HepG2 (cell line): ENCODE data around the gene CAPN10. TPM values are rescaled to one million over a fixed set of nuclear protein-coding genes. Genes with fewer than 3 reads are reported as not detected.

Experiments used
- HES4 ChIP-seq: sonication (generic); formaldehyde crosslinking; IDR thresholded peaks from 2 replicates; pipeline ENCODE4 v1.9.0; 2021; ENCODE audit warnings: mild to moderate bottlenecking, missing genetic modification reagents, borderline replicate concordance
- HNRNPLL ChIP-seq: fragments of 200-400 bp; formaldehyde crosslinking; IDR thresholded peaks from 2 replicates; pipeline ENCODE4 v1.6.1; 2017; ENCODE audit warnings: mild to moderate bottlenecking, low read depth, low read length; ENCODE audit not compliant: poor library complexity, severe bottlenecking
- MLXIP ChIP-seq: sonication (generic); formaldehyde crosslinking; IDR thresholded peaks from 2 replicates; pipeline ENCODE4 v1.9.0; 2021; ENCODE audit warnings: missing genetic modification reagents, borderline replicate concordance
- NAIF1 ChIP-seq: sonication (generic); formaldehyde crosslinking; IDR thresholded peaks from 2 replicates; pipeline ENCODE4 v1.5.0; 2020; ENCODE audit warnings: mild to moderate bottlenecking, missing genetic modification reagents, borderline replicate concordance
- PCBP2 ChIP-seq: fragments of 200-400 bp; formaldehyde crosslinking; optimal IDR thresholded peaks from 2 replicates; pipeline ENCODE3; 2018; ENCODE audit warnings: low read length, low read depth; ENCODE audit not compliant: poor library complexity, severe bottlenecking
- PLRG1 ChIP-seq: fragments of 450-650 bp; conservative IDR thresholded peaks from 2 replicates; pipeline ENCODE4 v1.6.1; 2016
- RARA ChIP-seq: IDR thresholded peaks from 2 replicates; pipeline ENCODE4 v1.6.1; 2016; ENCODE audit warnings: missing genetic modification reagents, missing compliant biosample characterization
- RARG ChIP-seq: sonication (generic); formaldehyde crosslinking; IDR thresholded peaks from 2 replicates; pipeline ENCODE4 v1.4.0; 2020; ENCODE audit warnings: low read depth, mild to moderate bottlenecking, missing genetic modification reagents
- STAT5B ChIP-seq: sonication (generic); formaldehyde crosslinking; IDR thresholded peaks from 2 replicates; pipeline ENCODE4 v1.4.0; 2020; ENCODE audit warnings: missing genetic modification reagents
- TAF15 ChIP-seq: fragments of 200-400 bp; formaldehyde crosslinking; IDR thresholded peaks from one replicate; pipeline ENCODE4 v1.6.1; 2018; ENCODE audit warnings: mild to moderate bottlenecking, low read depth, low read length; ENCODE audit not compliant: poor library complexity, severe bottlenecking
- TBX2 ChIP-seq: sonication (generic); formaldehyde crosslinking; IDR thresholded peaks from 2 replicates; pipeline ENCODE4 v1.5.0; 2020; ENCODE audit warnings: missing genetic modification reagents, mild to moderate bottlenecking, borderline replicate concordance
- ZBTB34 ChIP-seq: sonication (generic); formaldehyde crosslinking; IDR thresholded peaks from 2 replicates; pipeline ENCODE4 v1.8.0; 2022; ENCODE audit warnings: mild to moderate bottlenecking, missing genetic modification reagents
- ZKSCAN8 ChIP-seq: IDR thresholded peaks from 2 replicates; pipeline ENCODE4 v1.6.1; 2016; ENCODE audit warnings: borderline replicate concordance, missing genetic modification reagents, missing compliant biosample characterization
- ZNF143 ChIP-seq: sonication (generic); formaldehyde crosslinking; IDR thresholded peaks from 2 replicates; pipeline ENCODE4 v1.4.0; 2020; ENCODE audit warnings: missing genetic modification reagents
- ZNF33A ChIP-seq: sonication (generic); formaldehyde crosslinking; IDR thresholded peaks from 2 replicates; pipeline ENCODE4 v1.5.1; 2020; ENCODE audit warnings: missing genetic modification reagents, mild to moderate bottlenecking, moderate library complexity, borderline replicate concordance
- ZNF34 ChIP-seq: sonication (generic); formaldehyde crosslinking; IDR thresholded peaks from 2 replicates; pipeline ENCODE4 v1.4.0; 2020; ENCODE audit warnings: mild to moderate bottlenecking, missing genetic modification reagents, borderline replicate concordance
- ZNF432 ChIP-seq: sonication (generic); formaldehyde crosslinking; IDR thresholded peaks from 2 replicates; pipeline ENCODE4 v1.5.0; 2020; ENCODE audit warnings: missing genetic modification reagents, mild to moderate bottlenecking, borderline replicate concordance
- ZNF468 ChIP-seq: sonication (generic); formaldehyde crosslinking; IDR thresholded peaks from 2 replicates; pipeline ENCODE4 v1.8.0; 2022; ENCODE audit warnings: mild to moderate bottlenecking, moderate library complexity, missing genetic modification reagents
- ZNF761 ChIP-seq: sonication (generic); formaldehyde crosslinking; conservative IDR thresholded peaks from 2 replicates; pipeline ENCODE4 v1.4.0; 2020; ENCODE audit warnings: mild to moderate bottlenecking, missing genetic modification reagents
- ZNF839 ChIP-seq: sonication (generic); formaldehyde crosslinking; IDR thresholded peaks from 2 replicates; pipeline ENCODE4 v1.4.0; 2020; ENCODE audit warnings: missing genetic modification reagents, mild to moderate bottlenecking, borderline replicate concordance
- ZSCAN22 ChIP-seq: sonication (generic); formaldehyde crosslinking; IDR thresholded peaks from 2 replicates; pipeline ENCODE4 v1.4.0; 2020; ENCODE audit warnings: mild to moderate bottlenecking, missing genetic modification reagents
- ZSCAN30 ChIP-seq: sonication (generic); formaldehyde crosslinking; IDR thresholded peaks from 2 replicates; pipeline ENCODE4 v1.5.0; 2020; ENCODE audit warnings: mild to moderate bottlenecking, missing genetic modification reagents
- polyA plus RNA-seq, 8 experiments: library from polyadenylated mRNA; depleted of rRNA in 3 of 8; stranded (reverse) in 7 of 8; unstranded in 1 of 8; fragments of >200 nt; fragmentation: Illumina TruSeq in 4 of 8; extraction: Trizol in 4 of 8; gene quantifications; 2 replicates each; pipeline versions ENCODE4 v1.2.1 to v1.2.3, GENCODE V29; 2011 to 2016; ENCODE audit warnings: low read depth in 4 of 8, missing spikeins in 1 of 8, mixed read lengths in 1 of 8; ENCODE audit not compliant: insufficient read depth in 1 of 8
- total RNA-seq, 5 experiments: library from RNA; depleted of rRNA; stranded (reverse); fragments of >200 nt; fragmentation: Illumina TruSeq; extraction: Trizol; gene quantifications; 2 replicates each; pipeline ENCODE4 v1.2.3, GENCODE V29; 2016; ENCODE audit warnings: low read depth in 1 of 5
- TF ChIP-seq, protein P1 (sequence below): sonication (generic); formaldehyde crosslinking; IDR thresholded peaks from 2 replicates; pipeline ENCODE4 v1.9.0; 2021; ENCODE audit warnings: missing genetic modification reagents, mild to moderate bottlenecking, borderline replicate concordance

The CAPN10 gene
- total and polyA plus RNA-seq, 2 of the 13 experiments (the other 11 are each of a cell fraction or from before 2014, with no cell fraction given) = 27.6 to 32.4 TPM

DNA sequence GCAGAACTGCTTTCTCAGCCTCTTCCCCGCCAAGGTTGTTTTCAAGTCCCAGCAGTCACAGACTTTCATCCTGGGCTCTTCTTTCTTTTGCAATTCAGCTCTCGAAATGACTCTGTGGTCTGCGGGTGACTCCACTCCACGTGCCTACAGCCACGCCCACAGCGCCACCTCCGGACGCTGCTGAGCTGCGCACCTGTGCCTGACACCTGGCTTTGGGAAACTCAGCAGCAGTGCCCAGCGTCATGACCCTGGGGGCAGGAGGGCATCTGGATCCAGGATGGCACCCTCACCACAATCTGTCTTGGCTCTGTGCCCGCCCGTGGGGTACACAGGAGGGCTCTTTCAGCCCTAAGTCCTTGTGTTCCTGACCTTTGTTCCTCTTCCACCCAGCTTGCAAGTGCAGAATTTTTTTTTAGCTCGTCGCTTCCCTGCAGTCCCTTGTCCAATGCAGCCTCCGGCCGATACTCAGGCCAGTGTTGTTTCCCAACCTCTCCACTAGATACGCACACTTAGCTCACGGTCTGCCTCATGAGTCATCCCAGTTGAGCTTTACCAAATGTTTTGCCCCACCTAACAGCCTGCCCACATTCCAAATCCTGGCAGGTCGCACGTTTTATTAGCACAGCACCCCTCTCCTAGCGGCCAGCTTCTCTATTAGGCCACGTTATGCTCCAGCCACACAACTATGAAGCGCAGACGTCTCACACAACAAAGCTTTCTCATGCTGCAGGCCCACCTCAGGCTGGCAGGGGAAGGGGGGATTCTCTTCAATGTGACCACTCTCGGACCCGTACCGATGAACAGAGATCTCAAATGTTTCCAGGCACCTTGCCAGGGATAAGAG is 6.5 kb upstream of the CAPN10 start (continued):
- TF ChIP-seq ZNF432 (CRISPR knock-in tag) (no peak), ZNF34 (CRISPR knock-in tag) (no peak), HNRNPLL (peak; percentile 75), RARG (CRISPR knock-in tag) (no peak), ZNF143 (CRISPR knock-in tag) (no peak), TAF15 (no peak), ZNF839 (CRISPR knock-in tag) (no peak), ZSCAN30 (CRISPR knock-in tag) (no peak), ZBTB34 (no peak), ZNF468 (CRISPR knock-in tag) (0 out of 2 replicates have a peak, but pooled peaks have one; percentile 59), ZNF761 (0 out of 2 replicates have a peak, but pooled peaks have one; percentile 18), ZNF33A (CRISPR knock-in tag) (0 out of 2 replicates have a peak, but pooled peaks have one; percentile 64), HES4 (CRISPR knock-in tag) (0 out of 2 replicates have a peak, but pooled peaks have one; percentile 51), TBX2 (CRISPR knock-in tag) (peak; percentile 87), PLRG1 (no peak), STAT5B (CRISPR knock-in tag) (no peak), NAIF1 (CRISPR knock-in tag) (no peak; the same call in 1 of the 2 replicates), ZSCAN22 (no peak), PCBP2 (no peak), ZKSCAN8 (CRISPR knock-in tag) (peak; percentile 94; the same call in 1 of the 2 replicates), RARA (CRISPR knock-in tag) (peak; percentile 53), MLXIP (no peak)
- TF ChIP-seq, protein P1, sequence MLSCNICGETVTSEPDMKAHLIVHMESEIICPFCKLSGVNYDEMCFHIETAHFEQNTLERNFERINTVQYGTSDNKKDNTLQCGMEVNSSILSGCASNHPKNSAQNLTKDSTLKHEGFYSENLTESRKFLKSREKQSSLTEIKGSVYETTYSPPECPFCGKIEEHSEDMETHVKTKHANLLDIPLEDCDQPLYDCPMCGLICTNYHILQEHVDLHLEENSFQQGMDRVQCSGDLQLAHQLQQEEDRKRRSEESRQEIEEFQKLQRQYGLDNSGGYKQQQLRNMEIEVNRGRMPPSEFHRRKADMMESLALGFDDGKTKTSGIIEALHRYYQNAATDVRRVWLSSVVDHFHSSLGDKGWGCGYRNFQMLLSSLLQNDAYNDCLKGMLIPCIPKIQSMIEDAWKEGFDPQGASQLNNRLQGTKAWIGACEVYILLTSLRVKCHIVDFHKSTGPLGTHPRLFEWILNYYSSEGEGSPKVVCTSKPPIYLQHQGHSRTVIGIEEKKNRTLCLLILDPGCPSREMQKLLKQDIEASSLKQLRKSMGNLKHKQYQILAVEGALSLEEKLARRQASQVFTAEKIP (CRISPR knock-in tag) = no peak
